GM12878 (cell line): Measurements from ENCODE around the gene MAPK13. TPM values are rescaled to one million over a fixed set of nuclear protein-coding genes. Genes with fewer than 3 reads are reported as not detected.

Experiments
- ATAC-seq: fragments of 200-7000 bp; cut with Tn5 transposase; 3 replicates; pipeline ENCODE4 v1.9.1; 2020; ENCODE audit warnings: mild to moderate bottlenecking, moderate library complexity
- BruUV-seq: library from RNA; stranded (reverse); fragments of 400-500 nt; replicated peaks from 2 replicates; lab custom pipeline; 2021; lab: Mats Ljungman, UMichigan
- CTCF ChIA-PET: fragments of 300-600 bp; sonication (Branson Sonifier 250); formaldehyde crosslinking; extraction: SDS; loops from one replicate; lab custom pipeline; 2021; ENCODE audit warnings: inconsistent platforms; lab: Yijun Ruan, JAX
- POLR2A ChIA-PET: fragments of 350-600 bp; formaldehyde crosslinking; extraction: SDS; loops from one replicate; lab custom pipeline; 2021; ENCODE audit warnings: inconsistent platforms; lab: Charles Lee
- RAD21 ChIA-PET: fragments of 300-600 bp; sonication (Branson Sonifier 250); formaldehyde crosslinking; loops from one replicate; lab custom pipeline; 2023; ENCODE audit warnings: antibody characterized with exemption; ENCODE audit not compliant: unreplicated experiment; lab: Charles Lee
- SMC1A ChIA-PET: fragments of 300-600 bp; sonication (Branson Sonifier 250); formaldehyde crosslinking; loops from one replicate; lab custom pipeline; 2023; ENCODE audit not compliant: unreplicated experiment, uncharacterized antibody; lab: Charles Lee
- DNase-seq: peaks from one replicate; pipeline ENCODE4 v3.0.0-alpha.2; 2011; ENCODE audit warnings: low read depth, low spot score
- FAIRE-seq: peaks from 3 replicates; lab custom pipeline; 2011; peaks lifted over from hg19 to GRCh38; lab: Jason Lieb, UNC
- H2AFZ ChIP-seq: 2 replicates; pipeline ENCODE4 v1.6.0; 2011; ENCODE audit warnings: low read depth, low read length, control low read depth; ENCODE audit not compliant: control insufficient read depth
- H3K27ac ChIP-seq: 2 replicates; pipeline ENCODE4 v1.5.1; 2011; ENCODE audit warnings: control low read depth; ENCODE audit not compliant: control insufficient read depth, insufficient read depth
- H3K27me3 ChIP-seq, 2 experiments: replicated peaks in 1 of 2; 2 replicates each; pipeline versions ENCODE4 v1.6.0 to v1.6.1; 2011; ENCODE audit warnings: low read length in 1 of 2; ENCODE audit not compliant: control insufficient read depth in 2 of 2, insufficient read depth in 2 of 2
- H3K36me3 ChIP-seq, 2 experiments: 2 replicates each; pipeline ENCODE4 v1.5.1; 2011; ENCODE audit warnings: low read length in 1 of 2; ENCODE audit not compliant: control insufficient read depth in 2 of 2, insufficient read depth in 2 of 2
- H3K4me1 ChIP-seq: 2 replicates; pipeline ENCODE4 v1.6.1; 2011; ENCODE audit warnings: mild to moderate bottlenecking, low read length, moderate library complexity, mixed read lengths; ENCODE audit not compliant: control insufficient read depth, insufficient read depth
- H3K4me2 ChIP-seq: 2 replicates; pipeline ENCODE4 v1.6.0; 2011; ENCODE audit warnings: control low read depth; ENCODE audit not compliant: control insufficient read depth, insufficient read depth
- H3K4me3 ChIP-seq: fragments of 200-600 bp; sonication (generic); 2 replicates; pipeline ENCODE4 v1.5.1; 2016
- H3K79me2 ChIP-seq: 2 replicates; pipeline ENCODE4 v1.6.0; 2011; ENCODE audit warnings: low read length; ENCODE audit not compliant: control insufficient read depth, insufficient read depth
- H3K9ac ChIP-seq: 2 replicates; pipeline ENCODE4 v1.8.0; 2011; ENCODE audit warnings: low read length, control low read depth, mixed read lengths; ENCODE audit not compliant: control insufficient read depth, insufficient read depth
- H3K9me3 ChIP-seq: replicated peaks from 3 replicates; pipeline ENCODE4 v1.5.1; 2011; ENCODE audit warnings: mild to moderate bottlenecking, low read length; ENCODE audit not compliant: control insufficient read depth, insufficient read depth
- H4K20me1 ChIP-seq: 2 replicates; pipeline ENCODE4 v1.6.0; 2011; ENCODE audit not compliant: control insufficient read depth, insufficient read depth
- CHD1 ChIP-seq: IDR thresholded peaks from 2 replicates; pipeline ENCODE4 v1.6.1; 2012; ENCODE audit warnings: low read depth, low read length, improper control_type of control experiment
- CTCF ChIP-seq, 3 experiments: IDR thresholded peaks in 2 of 3; conservative IDR thresholded peaks in 1 of 3; 2 replicates each; pipeline ENCODE4 v1.5.1; 2011; ENCODE audit warnings: low read depth in 3 of 3, low read length in 3 of 3, mild to moderate bottlenecking in 3 of 3, control low read depth in 2 of 3, moderate library complexity in 2 of 3, inconsistent platforms in 1 of 3, mixed read lengths in 1 of 3; ENCODE audit not compliant: control insufficient read depth in 2 of 3, insufficient read depth in 1 of 3; ENCODE audit errors: extremely low read depth in 1 of 3
- KDM1A ChIP-seq: fragments of 200-600 bp; sonication (generic); IDR thresholded peaks from 2 replicates; pipeline ENCODE4 v1.6.1; 2016; ENCODE audit warnings: borderline replicate concordance
- PRDM15 ChIP-seq: fragments of 450-650 bp; formaldehyde crosslinking; IDR thresholded peaks from 2 replicates; pipeline ENCODE4 v1.4.0; 2020; ENCODE audit warnings: mild to moderate bottlenecking, moderate library complexity
- RAD51 ChIP-seq: fragments of 450-650 bp; IDR thresholded peaks from 2 replicates; pipeline ENCODE4 v1.6.1; 2016; ENCODE audit warnings: moderate library complexity, mild to moderate bottlenecking, inconsistent platforms
- RELB ChIP-seq: fragments of 450-650 bp; IDR thresholded peaks from 2 replicates; pipeline ENCODE4 v1.6.1; 2017; ENCODE audit warnings: low read depth, mild to moderate bottlenecking, moderate library complexity
- SMAD5 ChIP-seq: IDR thresholded peaks from 2 replicates; pipeline ENCODE4 v1.6.1; 2016; ENCODE audit warnings: antibody characterized with exemption, low read depth
- SMC3 ChIP-seq: IDR thresholded peaks from 2 replicates; pipeline ENCODE4 v1.6.1; 2011; ENCODE audit warnings: low read length, improper control_type of control experiment, borderline replicate concordance
- STAT1 ChIP-seq: fragments of 450-650 bp; conservative IDR thresholded peaks from 2 replicates; pipeline ENCODE4 v1.6.1; 2014; ENCODE audit warnings: antibody characterized with exemption, mild to moderate bottlenecking
- WRNIP1 ChIP-seq: IDR thresholded peaks from 2 replicates; pipeline ENCODE4 v1.6.1; 2011; ENCODE audit warnings: low read depth, low read length, improper control_type of control experiment, borderline replicate concordance
- ZNF592 ChIP-seq: fragments of 450-650 bp; IDR thresholded peaks from 2 replicates; pipeline ENCODE4 v1.6.1; 2017; ENCODE audit warnings: mild to moderate bottlenecking, moderate library complexity
- WGBS: methylation state at CpG from one replicate; pipeline ENCODE4 v1.1.6; 2016; ENCODE audit warnings: low lambda C conversion rate; ENCODE audit not compliant: insufficient replicate concordance, insufficient coverage; ENCODE audit errors: missing lambda C conversion rate; 5-methylcytosine and 5-hydroxymethylcytosine counted together
- in situ Hi-C: fragments of 300-500 bp; cut with MboI; formaldehyde crosslinking; loops from 9 replicates; pipeline ENCODE4 v1.14.3; 2018; ENCODE audit warnings: mixed read lengths
- intact Hi-C: fragments of 100-400 bp; cut with micrococcal nuclease; formaldehyde crosslinking; loops from one replicate; pipeline ENCODE4 v1.14.2; 2022; ENCODE audit not compliant: unreplicated experiment
- polyA plus RNA-seq, 11 experiments: library from polyadenylated mRNA; depleted of rRNA in 4 of 11; unstranded in 6 of 11; stranded (reverse) in 5 of 11; fragments of >200 nt; fragmentation: Nextera tagmentation in 4 of 11; fragmentation: Illumina TruSeq in 1 of 11; extraction: Ambion mirVana in 4 of 11; extraction: Trizol in 1 of 11; gene quantifications; 1 replicate in 1 of 11; 2 replicates in 10 of 11; pipeline versions ENCODE4 v1.2.1 to v1.2.3, GENCODE V29; 2011 to 2016; ENCODE audit warnings: inconsistent platforms in 2 of 11, missing spikeins in 2 of 11, low read depth in 1 of 11
- total RNA-seq, 4 experiments: library from RNA; depleted of rRNA in 3 of 4; stranded (reverse); fragments of >200 nt in 3 of 4; fragmentation: Illumina TruSeq in 1 of 4; extraction: Trizol in 1 of 4; gene quantifications; 2 replicates each; pipeline versions ENCODE4 v1.2.1 to v1.2.3, GENCODE V29; 2013 to 2021

MAPK13 gene
- total and polyA plus RNA-seq, 10 of the 15 experiments (the other 5 are each of a cell fraction or from before 2014, with no cell fraction given) = 1.8 to 48.0 (median 37.5) TPM

- no peak for FAIRE-seq
- WGBS = 80% methylated on average over 2 of the region's 2 CpGs
- H3K27ac ChIP-seq = no peak overlapping the region
- intact Hi-C loops (no loop called here), in situ Hi-C loops (no loop called here)
- no peak for ATAC-seq
- H3K4me2 ChIP-seq = no peak overlapping the region
- no peak overlapping the region for H3K9ac ChIP-seq
- DNase-seq = no peak
- SMC1A ChIA-PET = interaction anchor here (1.2 kb wide), 1 partner anchor 56 kb away, joined by 3 read pairs; no protein-coding TSS in a partner anchor
- no peaks in the 10 kb centered on the region for H3K79me2 ChIP-seq
- H3K9me3 ChIP-seq = no peaks in the 10 kb centered on the region; the same call in 2 of the 3 replicates
- H3K27me3 ChIP-seq = no peaks in the 10 kb centered on the region
- no peaks in the 10 kb centered on the region for H4K20me1 ChIP-seq
- RAD21 ChIA-PET = no interaction called here
- no peak overlapping the region for H2AFZ ChIP-seq
- no TSS peak for BruUV-seq
- POLR2A ChIA-PET = no interaction called here
- no peaks in the 10 kb centered on the region for H3K4me1 ChIP-seq
- CTCF ChIA-PET = no interaction called here
- H3K36me3 ChIP-seq = no peaks in the 10 kb centered on the region
- H3K4me3 ChIP-seq = no peak overlapping the region
- TF ChIP-seq RELB = no peak
- no peak for TF ChIP-seq CHD1
- TF ChIP-seq STAT1 = no peak
- TF ChIP-seq ZNF592 = no peak
- no peak for TF ChIP-seq PRDM15 (CRISPR knock-in tag)
- no peak for TF ChIP-seq WRNIP1
- no peak for TF ChIP-seq SMAD5
- no peak for TF ChIP-seq CTCF (IDR thresholded peaks at IDR 0.05 in 2 of 3, conservative IDR thresholded peaks at IDR 0.05 in 1 of 3; ENCODE audit: control insufficient read depth in 2 of 3, extremely low read depth in 1 of 3, insufficient read depth in 1 of 3, low read depth in 3 of 3, low read length in 3 of 3)
- no peak for TF ChIP-seq KDM1A
- TF ChIP-seq SMC3 = no peak
- no peak for TF ChIP-seq RAD51
These were observed 57.1 kb downstream of the MAPK13 start for GRCh38 chr6:36187446-36187845.
